GM10266 (cell line): Measurements from ENCODE around the gene MYOM1.

Experiments used
- DNase-seq: peaks from one replicate; pipeline ENCODE4 v3.0.0; 2012; ENCODE audit errors: extremely low spot score
- TF ChIP-seq, protein P1 (sequence below): IDR thresholded peaks from 2 replicates; pipeline ENCODE4 v1.5.1; 2012; ENCODE audit warnings: mild to moderate bottlenecking, low read depth; ENCODE audit not compliant: control insufficient read depth, insufficient read depth; ENCODE audit errors: missing control alignments

MYOM1 gene

DNA sequence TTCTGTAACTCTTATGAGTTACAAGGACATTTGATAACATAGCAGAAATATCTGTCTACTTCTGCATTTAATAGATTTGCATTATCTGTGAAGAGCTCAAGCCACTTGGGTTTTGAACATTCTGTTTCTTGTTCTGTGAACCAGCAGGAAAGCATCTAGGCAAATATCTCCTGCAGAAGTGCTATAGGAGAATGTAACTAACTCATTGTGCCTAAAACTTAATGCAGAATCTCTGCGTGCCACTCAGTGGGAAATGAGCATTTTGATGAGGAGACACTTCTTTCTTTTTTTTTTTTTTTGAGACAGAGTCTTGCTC lies 63.5 kb downstream of the MYOM1 start:
- no peak for DNase-seq
- TF ChIP-seq, protein P1, sequence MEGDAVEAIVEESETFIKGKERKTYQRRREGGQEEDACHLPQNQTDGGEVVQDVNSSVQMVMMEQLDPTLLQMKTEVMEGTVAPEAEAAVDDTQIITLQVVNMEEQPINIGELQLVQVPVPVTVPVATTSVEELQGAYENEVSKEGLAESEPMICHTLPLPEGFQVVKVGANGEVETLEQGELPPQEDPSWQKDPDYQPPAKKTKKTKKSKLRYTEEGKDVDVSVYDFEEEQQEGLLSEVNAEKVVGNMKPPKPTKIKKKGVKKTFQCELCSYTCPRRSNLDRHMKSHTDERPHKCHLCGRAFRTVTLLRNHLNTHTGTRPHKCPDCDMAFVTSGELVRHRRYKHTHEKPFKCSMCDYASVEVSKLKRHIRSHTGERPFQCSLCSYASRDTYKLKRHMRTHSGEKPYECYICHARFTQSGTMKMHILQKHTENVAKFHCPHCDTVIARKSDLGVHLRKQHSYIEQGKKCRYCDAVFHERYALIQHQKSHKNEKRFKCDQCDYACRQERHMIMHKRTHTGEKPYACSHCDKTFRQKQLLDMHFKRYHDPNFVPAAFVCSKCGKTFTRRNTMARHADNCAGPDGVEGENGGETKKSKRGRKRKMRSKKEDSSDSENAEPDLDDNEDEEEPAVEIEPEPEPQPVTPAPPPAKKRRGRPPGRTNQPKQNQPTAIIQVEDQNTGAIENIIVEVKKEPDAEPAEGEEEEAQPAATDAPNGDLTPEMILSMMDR, result no peak

DNA sequence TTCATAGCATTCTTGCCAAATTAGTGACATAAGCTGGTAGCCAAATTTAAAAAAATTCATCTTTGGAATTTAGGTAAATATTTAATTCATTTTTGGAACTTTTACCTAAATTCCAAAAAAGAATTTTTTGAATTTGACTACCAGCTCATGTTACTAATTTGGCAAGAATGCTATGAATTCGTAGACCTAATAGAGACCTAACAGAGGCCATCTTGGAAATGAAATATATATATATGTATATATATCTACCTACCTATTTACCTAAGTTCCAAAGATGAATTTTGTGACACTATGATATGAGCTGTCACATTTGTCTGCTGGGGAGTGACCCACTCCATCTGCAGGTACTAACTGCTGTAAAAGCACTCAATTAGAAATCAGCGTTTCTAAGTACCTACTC lies 65.6 kb downstream of the MYOM1 start:
- DNase-seq, result no peak
- TF ChIP-seq, protein P1, result no peak

DNA sequence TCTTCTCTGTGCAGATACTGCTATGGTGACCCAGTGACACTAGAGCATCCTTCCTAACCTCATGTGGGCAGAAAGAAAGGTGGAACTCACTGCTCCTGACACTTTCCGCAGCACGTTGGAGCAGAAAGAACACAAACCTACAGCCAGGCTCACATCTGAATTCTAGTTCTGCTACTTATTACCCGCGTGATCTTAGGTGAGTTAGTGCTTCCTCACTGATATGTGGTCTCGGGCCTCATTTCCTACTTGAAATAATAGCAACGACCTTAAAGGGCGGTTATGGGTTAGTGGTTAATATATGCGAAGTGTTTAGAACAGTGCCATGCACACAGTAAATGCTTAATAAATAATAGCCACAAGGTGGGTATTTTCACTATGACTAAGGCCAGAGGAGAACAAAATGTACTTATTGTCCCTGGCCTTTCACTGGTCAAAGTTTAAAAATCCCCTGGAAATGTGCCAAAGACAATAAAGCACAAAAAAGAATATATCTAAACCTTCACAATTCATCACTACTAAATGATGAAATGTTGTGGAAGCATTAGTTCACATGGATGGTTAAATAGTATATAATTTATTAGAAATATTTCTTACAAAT lies 66.6 kb downstream of the MYOM1 start:
- DNase-seq, result no peak
- TF ChIP-seq, protein P1, result no peak

DNA sequence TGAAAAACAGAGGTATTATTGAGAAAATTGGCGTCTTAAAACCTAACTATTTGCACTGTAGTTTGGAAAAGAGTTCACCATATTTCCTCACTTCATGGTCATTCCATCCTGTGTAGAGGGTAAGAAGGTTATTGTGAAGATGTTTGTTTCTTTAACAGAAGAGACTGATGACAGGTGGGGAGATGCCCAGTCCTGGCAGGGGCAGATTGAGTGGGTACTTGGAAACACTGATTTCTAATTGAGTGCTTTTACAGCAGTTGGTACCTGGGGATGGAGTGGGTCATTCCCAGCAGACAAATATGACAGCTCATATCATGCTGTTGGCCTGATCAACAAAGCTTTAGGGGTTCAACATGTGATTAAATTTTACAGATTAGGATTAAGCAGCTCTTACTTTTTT lies 67.5 kb downstream of the MYOM1 start:
- TF ChIP-seq, protein P1, result no peak
- DNase-seq, result no peak

DNA sequence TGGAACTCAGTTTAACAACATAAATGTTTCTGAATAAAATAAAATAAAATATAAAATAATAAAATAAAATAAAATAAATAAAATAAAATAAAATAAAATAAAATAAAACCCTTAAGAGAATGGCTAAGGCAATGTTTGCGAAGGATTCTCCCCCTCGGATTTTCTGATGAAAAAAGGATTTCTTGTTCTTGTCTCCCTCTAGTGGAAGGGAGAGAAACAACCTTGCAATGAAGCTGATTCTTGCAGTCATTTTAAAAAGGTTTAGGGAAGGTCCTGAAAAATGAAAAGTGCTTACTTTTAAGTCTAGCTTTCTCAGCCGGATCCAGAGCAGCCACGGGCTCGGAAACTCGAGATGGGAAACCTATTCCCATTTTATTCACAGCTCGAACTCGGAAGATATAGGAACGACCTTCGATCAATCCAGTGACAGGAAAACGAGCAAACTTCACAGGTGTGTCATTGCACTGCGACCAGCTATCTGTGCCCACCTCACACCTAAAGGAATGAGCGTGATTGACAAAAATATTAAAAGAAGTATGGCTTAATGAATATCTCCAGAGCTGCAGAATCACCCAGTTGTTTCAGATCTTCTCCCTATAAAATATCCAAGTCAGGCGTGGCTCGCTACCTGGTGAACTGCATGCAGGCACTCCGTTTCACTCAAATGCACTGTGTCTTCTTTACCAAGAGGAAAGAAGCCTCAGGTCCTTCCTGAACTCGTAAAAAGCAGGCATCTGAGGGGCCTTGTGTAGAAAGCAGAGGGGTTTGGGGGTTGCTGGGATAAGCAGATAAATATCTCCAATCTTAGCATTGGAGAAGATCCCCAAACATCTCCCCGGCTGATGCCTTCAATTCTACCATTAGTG lies 68.1 kb downstream of the MYOM1 start:
- peak; percentile 59 for DNase-seq
- TF ChIP-seq, protein P1, result peak; percentile 67

DNA sequence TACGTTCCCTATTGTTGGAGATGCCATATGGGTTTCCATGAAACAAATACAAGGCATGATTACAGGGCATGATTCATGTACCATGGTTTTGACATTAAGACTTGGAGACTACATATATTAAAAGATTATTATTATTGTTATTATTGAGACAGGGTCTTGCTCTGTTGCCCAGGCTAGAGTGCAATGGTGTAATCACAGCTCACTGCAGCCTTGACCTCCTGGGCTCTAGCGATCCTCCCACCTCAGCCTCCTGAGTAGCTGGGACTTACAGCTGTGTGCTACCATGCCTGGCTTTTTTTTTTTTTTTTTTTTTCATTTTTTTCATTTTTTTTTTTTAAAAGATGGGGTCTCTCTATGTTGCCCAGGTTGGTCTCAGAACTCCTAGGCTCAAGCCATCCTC lies 69.1 kb downstream of the MYOM1 start:
- TF ChIP-seq, protein P1, result no peak
- no peak for DNase-seq

DNA sequence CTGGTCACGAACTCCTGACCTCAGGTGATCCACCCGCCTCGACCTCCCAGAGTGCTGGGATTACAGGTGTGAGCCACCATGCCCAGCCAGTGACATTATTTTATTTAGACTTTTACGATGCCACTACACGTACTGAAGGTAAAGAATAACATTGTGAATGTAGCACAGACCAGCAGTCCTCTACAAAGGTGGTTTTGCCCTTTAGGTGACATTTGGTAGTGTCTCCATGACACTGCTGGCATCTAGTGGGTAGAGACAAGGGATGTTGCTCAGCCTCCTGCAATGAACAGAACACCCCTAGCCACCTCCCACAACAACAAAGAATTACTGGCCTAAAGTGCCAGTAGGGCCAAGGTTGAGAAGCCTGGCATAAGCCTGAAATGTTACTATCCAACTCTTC lies 69.5 kb downstream of the MYOM1 start:
- DNase-seq, result no peak
- TF ChIP-seq, protein P1, result no peak
